NCI-H128 (cell line): ENCODE measurements around the gene SLC5A1.

Experiments
- DNase-seq: peaks from one replicate; lab custom pipeline; 2025; ENCODE audit not compliant: unreplicated experiment; lab: John Stamatoyannopoulos, UW

Gene SLC5A1

GRCh38 chr22:32042924-32043323 is at the start of gene SLC5A1:
Gene SLC5A1, plus strand, starts transcription at chr22:32043261. Its CDS starts 21 bp downstream, at chr22:32043282.
- no peak for DNase-seq

- no peak for DNase-seq
Observed at GRCh38 chr22:31995046-31995445, 48.0 kb upstream of the SLC5A1 start.

- no peak for DNase-seq
Observed at GRCh38 chr22:31995807-31996206, 47.3 kb upstream of the SLC5A1 start.

- DNase-seq, result no peak
Observed at GRCh38 chr22:31998784-31999385, 44.2 kb upstream of the SLC5A1 start.

GRCh38 chr22:32000181-32000580 is 42.9 kb upstream of the SLC5A1 start:
- no peak for DNase-seq

GRCh38 chr22:32005453-32005852 is 37.6 kb upstream of the SLC5A1 start:
- no peak for DNase-seq

- DNase-seq, result no peak
Observed at GRCh38 chr22:32013200-32013599, 29.9 kb upstream of the SLC5A1 start.

- DNase-seq, result no peak
Observed at GRCh38 chr22:32016081-32016480, 27.0 kb upstream of the SLC5A1 start.

GRCh38 chr22:32018056-32018455 is 25.0 kb upstream of the SLC5A1 start:
- no peak for DNase-seq

GRCh38 chr22:32020117-32020516 is 22.9 kb upstream of the SLC5A1 start:
- no peak for DNase-seq

- DNase-seq, result no peak
Observed at GRCh38 chr22:32021716-32022115, 21.3 kb upstream of the SLC5A1 start.

- no peak for DNase-seq
Observed at GRCh38 chr22:32023251-32023827, 19.7 kb upstream of the SLC5A1 start.

- no peak for DNase-seq
Observed at GRCh38 chr22:32024796-32025195, 18.3 kb upstream of the SLC5A1 start.

GRCh38 chr22:32030518-32031247 is 12.4 kb upstream of the SLC5A1 start:
- DNase-seq, result no peak

- no peak for DNase-seq
Observed at GRCh38 chr22:32031466-32031865, 11.6 kb upstream of the SLC5A1 start.

- DNase-seq, result no peak
Observed at GRCh38 chr22:32034275-32034674, 8.8 kb upstream of the SLC5A1 start.

GRCh38 chr22:32037236-32037635 is 5.8 kb upstream of the SLC5A1 start:
- DNase-seq, result no peak

- DNase-seq, result no peak
Observed at GRCh38 chr22:32040324-32040904, 2.6 kb upstream of the SLC5A1 start.

GRCh38 chr22:32043391-32043790 is 330 bp downstream of the SLC5A1 start:
- DNase-seq, result no peak

GRCh38 chr22:32044477-32044876 is 1.4 kb downstream of the SLC5A1 start:
- no peak for DNase-seq

GRCh38 chr22:32044913-32045312 is 1.9 kb downstream of the SLC5A1 start:
- DNase-seq, result no peak

- no peak for DNase-seq
Observed at GRCh38 chr22:32048069-32048468, 5.0 kb downstream of the SLC5A1 start.
